ENCODE measurements around the gene SLC26A11. TPM values are rescaled to one million over a fixed set of nuclear protein-coding genes. Genes with fewer than 3 reads are reported as not detected.

SLC26A11 gene
- total RNA-seq, 1 experiment from 2014 or later, result 17.7 TPM

GRCh38 chr17:80173126-80173525, 47.1 kb upstream of the SLC26A11 start (continued):
- no peak for TF ChIP-seq EZH2phosphoT487 (IDR thresholded peaks at IDR 0.05; ENCODE audit: borderline replicate concordance)
- TF ChIP-seq ZNF274 (IDR thresholded peaks at IDR 0.05; ENCODE audit: low read depth, low read length), result no peak
- no peak for TF ChIP-seq ZFX (IDR thresholded peaks at IDR 0.05)
- TF ChIP-seq SP1 (IDR thresholded peaks at IDR 0.05; ENCODE audit: low read depth), result no peak

- Histone ChIP-seq H3K27me3 (ENCODE audit: insufficient read depth, low read length) (no peaks in the 10 kb centered on the region), H4K20me1 (ENCODE audit: insufficient read depth) (no peaks in the 10 kb centered on the region), H3K9ac (ENCODE audit: low read length) (no peak overlapping the region), H3K4me3 (replicated peaks in 1 of 2; ENCODE audit: low read depth in 1 of 2, low read length in 2 of 2) (no peak overlapping the region), H3K36me3 (ENCODE audit: control insufficient read depth in 1 of 2, insufficient read depth in 2 of 2, low read length in 2 of 2) (no peaks in the 10 kb centered on the region), H3K27ac (ENCODE audit: low read depth, low read length) (no peak overlapping the region), H3K4me2 (ENCODE audit: low read length) (no peak overlapping the region), H3K4me1 (ENCODE audit: control insufficient read depth in 1 of 2, insufficient read depth in 2 of 2, low read length in 2 of 2) (peaks cover 10 to 18% of the 10 kb centered on the region in 2 experiments), H3K79me2 (ENCODE audit: insufficient read depth, low read length) (no peaks in the 10 kb centered on the region), H3K9me3 (ENCODE audit: control insufficient read depth in 1 of 2, insufficient read depth in 1 of 2, low read depth in 1 of 2, low read length in 2 of 2) (no peaks in the 10 kb centered on the region), H2AFZ (ENCODE audit: low read depth, low read length, poor library complexity, severe bottlenecking) (no peak overlapping the region), H3K9me2 (ENCODE audit: insufficient read depth) (no peaks in the 10 kb centered on the region)
- intact Hi-C loops (cut with micrococcal nuclease), result no loop called here
- no peak for DNase-seq (ENCODE audit: low read depth, low spot score)
- ChIA-PET RAD21 (ENCODE audit: low non-redundant PET in 1 of 2, low total read pairs in 2 of 2, uncharacterized antibody in 2 of 2, unreplicated experiment in 2 of 2) (no interaction called here), POLR2A (no interaction called here), CTCF (no interaction called here)
- no peak for ATAC-seq
- no peak for TF ChIP-seq SRF (IDR thresholded peaks at IDR 0.05; ENCODE audit: low read depth)
- no peak for TF ChIP-seq RAD21 (IDR thresholded peaks at IDR 0.05; ENCODE audit: low read depth)
- no TSS peak for BruUV-seq (replicated peaks)
These were observed 46.3 kb upstream of the SLC26A11 start for GRCh38 chr17:80173916-80174315.

GRCh38 chr17:80176757-80177156, 43.5 kb upstream of the SLC26A11 start:
- Histone ChIP-seq H3K79me2 (ENCODE audit: insufficient read depth, low read length) (no peaks in the 10 kb centered on the region), H3K9me3 (ENCODE audit: control insufficient read depth in 1 of 2, insufficient read depth in 1 of 2, low read depth in 1 of 2, low read length in 2 of 2) (no peaks in the 10 kb centered on the region), H3K27ac (ENCODE audit: low read depth, low read length) (no peak overlapping the region), H3K4me2 (ENCODE audit: low read length) (no peak overlapping the region), H3K9ac (ENCODE audit: low read length) (no peak overlapping the region), H3K4me1 (ENCODE audit: control insufficient read depth in 1 of 2, insufficient read depth in 2 of 2, low read length in 2 of 2) (peaks cover 6 to 9% of the 10 kb centered on the region in 2 experiments), H4K20me1 (ENCODE audit: insufficient read depth) (no peaks in the 10 kb centered on the region), H2AFZ (ENCODE audit: low read depth, low read length, poor library complexity, severe bottlenecking) (no peak overlapping the region), H3K27me3 (ENCODE audit: insufficient read depth, low read length) (no peaks in the 10 kb centered on the region), H3K9me2 (ENCODE audit: insufficient read depth) (no peaks in the 10 kb centered on the region), H3K36me3 (ENCODE audit: control insufficient read depth in 1 of 2, insufficient read depth in 2 of 2, low read length in 2 of 2) (no peaks in the 10 kb centered on the region), H3K4me3 (replicated peaks in 1 of 2; ENCODE audit: low read depth in 1 of 2, low read length in 2 of 2) (no peak overlapping the region)
- DNase-seq (ENCODE audit: low read depth, low spot score) (no peak), ATAC-seq (no peak)
- BruUV-seq (replicated peaks), result no TSS peak
- POLR2A ChIA-PET, result no interaction called here
- intact Hi-C loops (cut with micrococcal nuclease), result no loop called here
- RAD21 ChIA-PET (ENCODE audit: low non-redundant PET in 1 of 2, low total read pairs in 2 of 2, uncharacterized antibody in 2 of 2, unreplicated experiment in 2 of 2), result no interaction called here
- CTCF ChIA-PET, result no interaction called here
- no peak for TF ChIP-seq ATF3 (IDR thresholded peaks at IDR 0.05)
- no peak for TF ChIP-seq POLR2A (IDR thresholded peaks at IDR 0.05; ENCODE audit: borderline replicate concordance, extremely low read depth, insufficient read depth, insufficient read length)
- TF ChIP-seq EZH2 (IDR thresholded peaks at IDR 0.05), result no peak
- TF ChIP-seq ZFX (IDR thresholded peaks at IDR 0.05), result no peak
- no peak for TF ChIP-seq CTCF (IDR thresholded peaks at IDR 0.05 in 2 of 3, conservative IDR thresholded peaks at IDR 0.05 in 1 of 3; ENCODE audit: borderline replicate concordance in 1 of 3, insufficient read depth in 1 of 3, low read depth in 2 of 3, low read length in 2 of 3)
- no peak for TF ChIP-seq SP1 (IDR thresholded peaks at IDR 0.05; ENCODE audit: low read depth)
- no peak for TF ChIP-seq YY1 (IDR thresholded peaks at IDR 0.05; ENCODE audit: extremely low read depth, insufficient replicate concordance, low read depth, low read length)
- TF ChIP-seq EZH2phosphoT487 (IDR thresholded peaks at IDR 0.05; ENCODE audit: borderline replicate concordance), result no peak
- TF ChIP-seq REST (IDR thresholded peaks at IDR 0.05; ENCODE audit: low read depth), result no peak
- no peak for TF ChIP-seq ZNF274 (IDR thresholded peaks at IDR 0.05; ENCODE audit: low read depth, low read length)
- no peak for TF ChIP-seq CEBPB (IDR thresholded peaks at IDR 0.05; ENCODE audit: low read depth)
- TF ChIP-seq POLR2AphosphoS5 (IDR thresholded peaks at IDR 0.05; ENCODE audit: low read depth, low read length), result no peak
- no peak for TF ChIP-seq EGR1 (IDR thresholded peaks at IDR 0.05; ENCODE audit: low read depth)

Data from HCT116 (cell line).